SK-N-SH treated with all-trans-retinoic acid at 6 μM for 48 hours (cell line): ENCODE results near the gene PID1.

Experiments
- CSDC2 ChIP-seq: fragments of 250-450 bp; sonication (Bioruptor Pico); IDR thresholded peaks from 2 replicates; pipeline ENCODE4 v1.5.0; 2020; ENCODE audit warnings: mild to moderate bottlenecking, moderate library complexity
- GLIS3 ChIP-seq: fragments of 250-450 bp; sonication (Bioruptor Pico); IDR thresholded peaks from 2 replicates; pipeline ENCODE4 v1.5.0; 2020; ENCODE audit warnings: mild to moderate bottlenecking, moderate library complexity
- ISL1 ChIP-seq: fragments of 250-450 bp; sonication (Bioruptor Pico); IDR thresholded peaks from 2 replicates; pipeline ENCODE4 v2.1.2; 2022; ENCODE audit warnings: mild to moderate bottlenecking, moderate library complexity
- ZNF70 ChIP-seq: fragments of 450-650 bp; formaldehyde crosslinking; IDR thresholded peaks from 2 replicates; pipeline ENCODE4 v1.5.0; 2020; ENCODE audit warnings: mild to moderate bottlenecking, moderate library complexity
- TF ChIP-seq, protein P1 (sequence below): fragments of 250-450 bp; sonication (Bioruptor Pico); IDR thresholded peaks from 2 replicates; pipeline ENCODE4 v1.8.0; 2020; ENCODE audit warnings: mild to moderate bottlenecking, moderate library complexity, borderline replicate concordance

DNA sequence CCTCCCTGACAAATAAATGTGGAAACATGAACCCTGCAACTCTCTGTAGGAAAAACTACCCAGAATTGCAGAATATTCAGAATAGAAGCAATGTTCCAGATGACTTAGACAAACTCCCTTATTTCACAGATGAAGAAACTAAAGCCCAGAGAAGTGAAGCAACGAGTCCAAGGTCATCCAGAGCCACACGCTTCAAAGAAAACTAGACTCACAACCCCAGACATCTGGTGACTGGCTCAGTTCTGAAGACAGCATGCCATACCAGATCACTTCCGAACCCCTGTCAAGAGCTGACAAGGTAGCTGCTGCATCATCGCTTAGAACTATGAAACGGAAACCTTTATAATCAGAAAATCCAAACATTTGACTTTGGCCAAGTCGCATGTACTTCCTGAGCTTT is 101.3 kb downstream of the PID1 start:
- TF ChIP-seq CSDC2 (CRISPR knock-in tag) (no peak), ZNF70 (CRISPR knock-in tag) (no peak), ISL1 (CRISPR knock-in tag) (no peak), GLIS3 (CRISPR knock-in tag) (no peak)
- TF ChIP-seq, protein P1, sequence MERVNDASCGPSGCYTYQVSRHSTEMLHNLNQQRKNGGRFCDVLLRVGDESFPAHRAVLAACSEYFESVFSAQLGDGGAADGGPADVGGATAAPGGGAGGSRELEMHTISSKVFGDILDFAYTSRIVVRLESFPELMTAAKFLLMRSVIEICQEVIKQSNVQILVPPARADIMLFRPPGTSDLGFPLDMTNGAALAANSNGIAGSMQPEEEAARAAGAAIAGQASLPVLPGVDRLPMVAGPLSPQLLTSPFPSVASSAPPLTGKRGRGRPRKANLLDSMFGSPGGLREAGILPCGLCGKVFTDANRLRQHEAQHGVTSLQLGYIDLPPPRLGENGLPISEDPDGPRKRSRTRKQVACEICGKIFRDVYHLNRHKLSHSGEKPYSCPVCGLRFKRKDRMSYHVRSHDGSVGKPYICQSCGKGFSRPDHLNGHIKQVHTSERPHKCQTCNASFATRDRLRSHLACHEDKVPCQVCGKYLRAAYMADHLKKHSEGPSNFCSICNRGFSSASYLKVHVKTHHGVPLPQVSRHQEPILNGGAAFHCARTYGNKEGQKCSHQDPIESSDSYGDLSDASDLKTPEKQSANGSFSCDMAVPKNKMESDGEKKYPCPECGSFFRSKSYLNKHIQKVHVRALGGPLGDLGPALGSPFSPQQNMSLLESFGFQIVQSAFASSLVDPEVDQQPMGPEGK (CRISPR knock-in tag) = no peak
